ENCODE measurements around the gene MAP2. TPM values are rescaled to one million over a fixed set of nuclear protein-coding genes. Genes with fewer than 3 reads are reported as not detected.

Gene MAP2
- total and polyA plus RNA-seq, 2 donors (not counting 3 experiments of a cell fraction or from before 2014, with no cell fraction given): 19.4 to 46.1 TPM

GRCh38 chr2:209459359-209459758 is 35.5 kb downstream of the MAP2 start:
- no peak overlapping the region for H3K4me3 ChIP-seq (replicated peaks in 1 of 3; ENCODE audit: insufficient read depth in 1 of 3, low read depth in 1 of 3, low read length in 3 of 3)
- H3K36me3 ChIP-seq (ENCODE audit: control insufficient read depth in 2 of 2, extremely low read depth in 1 of 2, insufficient read depth in 2 of 2, low read length in 2 of 2): no peaks in the 10 kb centered on the region
- H4K20me1 ChIP-seq (replicated peaks; ENCODE audit: control insufficient read depth, extremely low read depth, insufficient read depth, low read length): no peaks in the 10 kb centered on the region
- H3K9me3 ChIP-seq (replicated peaks; ENCODE audit: control insufficient read depth, insufficient read depth, low read length): no peaks in the 10 kb centered on the region
- H3K9ac ChIP-seq (replicated peaks; ENCODE audit: extremely low read depth, insufficient read depth, low read length): no peak overlapping the region
- BruUV-seq (replicated peaks): no TSS peak
- TF ChIP-seq CTCF (IDR thresholded peaks at IDR 0.05; ENCODE audit: extremely low read depth in 1 of 2, insufficient read depth in 1 of 2, low read depth in 1 of 2, low read length in 2 of 2) (no peak), FOS (IDR thresholded peaks at IDR 0.05; ENCODE audit: borderline replicate concordance, insufficient read depth, low read length) (no peak), JUN (IDR thresholded peaks at IDR 0.05; ENCODE audit: borderline replicate concordance, insufficient read depth, insufficient read length, low read depth) (no peak), POLR2AphosphoS5 (IDR thresholded peaks at IDR 0.05; ENCODE audit: insufficient read depth, low read depth, low read length) (no peak), MAX (IDR thresholded peaks at IDR 0.05; ENCODE audit: insufficient read depth, insufficient read length) (no peak), POLR2A (IDR thresholded peaks at IDR 0.05; ENCODE audit: low read depth, low read length) (no peak), MYC (IDR thresholded peaks at IDR 0.05; ENCODE audit: low read depth, low read length) (no peak), GATA2 (IDR thresholded peaks at IDR 0.05; ENCODE audit: insufficient read depth, insufficient read length, low read depth, low read length) (no peak)
- H3K9me1 ChIP-seq (replicated peaks; ENCODE audit: control insufficient read depth, extremely low read depth, insufficient read depth, low read length): no peaks in the 10 kb centered on the region
- no peak overlapping the region for H2AFZ ChIP-seq (ENCODE audit: low read depth, low read length)
- ChIA-PET CTCF (interaction anchor here (1.3 kb wide), 1 partner anchor 26 kb away, joined by 4 read pairs; no protein-coding TSS in a partner anchor), POLR2A (no interaction called here)
- H3K4me1 ChIP-seq (ENCODE audit: control insufficient read depth, extremely low read depth, insufficient read depth, low read length): no peaks in the 10 kb centered on the region
- intact Hi-C loops (cut with micrococcal nuclease) (no loop called here), dilution Hi-C loops (cut with MboI; ENCODE audit: extremely low pct_ligation_motif_present, low sequenced_read_pairs) (no loop called here)
- H3K79me2 ChIP-seq (ENCODE audit: control insufficient read depth, insufficient read depth, low read length): no peaks in the 10 kb centered on the region
- H3K27me3 ChIP-seq (ENCODE audit: control insufficient read depth in 2 of 2, insufficient read depth in 2 of 2, low read length in 2 of 2): no peaks in the 10 kb centered on the region
- H3K27ac ChIP-seq (ENCODE audit: insufficient read depth, low read depth, low read length): no peak overlapping the region
- FAIRE-seq (no peak), DNase-seq (ENCODE audit: low read depth, low spot score) (no peak)
- no peak overlapping the region for H3K4me2 ChIP-seq (ENCODE audit: insufficient read depth, low read length)

Data from endothelial cell of umbilical vein (primary cell).